Measurements from ENCODE around the gene SLC27A1.
A peak's percentile ranks its signal among the peaks of the same experiment; 100 is the strongest.

- TF ChIP-seq ATF3 (IDR thresholded peaks at IDR 0.05) (no peak), CTCF (IDR thresholded peaks at IDR 0.05; ENCODE audit: low read depth, low read length, missing input control) (no peak), REST (IDR thresholded peaks at IDR 0.05) (no peak), GABPA (IDR thresholded peaks at IDR 0.05 in 1 of 2, conservative IDR thresholded peaks at IDR 0.05 in 1 of 2) (no peak), TAF1 (conservative IDR thresholded peaks at IDR 0.05) (no peak), EGR1 (IDR thresholded peaks at IDR 0.05; ENCODE audit: low read depth in 2 of 2) (peak; percentile 87 to 92), RAD21 (IDR thresholded peaks at IDR 0.05) (no peak), NR2F2 (IDR thresholded peaks at IDR 0.05) (no peak), YY1 (IDR thresholded peaks at IDR 0.05) (peak; percentile 56), RXRA (IDR thresholded peaks at IDR 0.05) (peak; percentile 12 to 15), FOXA1 (IDR thresholded peaks at IDR 0.05) (no peak)
These were observed 85.2 kb downstream of the SLC27A1 start, which contains the start of gene COLGALT1 for GRCh38 chr19:17555480-17555928.

Data from liver (tissue), 3 donors.